Sigmoid colon (tissue), 4 donors: ENCODE data around the gene MBNL1.

Experiments used
- POLR2AphosphoS5 ChIP-seq, 4 donors: sonication (generic); formaldehyde crosslinking; IDR thresholded peaks; one replicate each; pipeline ENCODE4 v1.6.1; 2017; ENCODE audit warnings: antibody characterized with exemption in 4 of 4
- TF ChIP-seq, protein P1 (sequence below), 4 experiments: fragments of 450-650 bp in 3 of 4; fragments of 200-600 bp in 1 of 4; IDR thresholded peaks; one replicate each; pipeline ENCODE4 v1.5.1; 2016 to 2019; ENCODE audit warnings: antibody characterized with exemption in 4 of 4, mild to moderate bottlenecking in 3 of 4, moderate library complexity in 2 of 4

DNA sequence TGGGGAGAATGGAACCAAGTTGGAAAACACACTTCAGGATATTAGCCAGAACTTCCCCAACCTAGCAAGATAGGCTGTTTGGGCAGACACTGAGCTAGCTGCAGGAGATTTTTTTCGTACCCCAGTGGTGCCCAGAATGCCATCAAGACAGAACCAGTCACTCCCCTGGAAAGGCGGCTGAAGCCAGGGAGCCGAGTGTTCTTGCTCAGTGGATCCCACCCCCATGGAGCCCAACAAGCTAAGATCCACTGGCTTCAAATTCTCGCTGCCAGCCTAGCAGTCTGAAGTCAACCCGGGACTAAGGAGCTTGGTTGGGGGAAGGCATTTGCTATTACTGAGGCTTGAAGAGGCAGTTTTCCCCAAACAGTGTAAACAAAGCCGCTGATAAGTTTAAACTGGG is 152.4 kb downstream of the MBNL1 start:
- TF ChIP-seq, protein P1, sequence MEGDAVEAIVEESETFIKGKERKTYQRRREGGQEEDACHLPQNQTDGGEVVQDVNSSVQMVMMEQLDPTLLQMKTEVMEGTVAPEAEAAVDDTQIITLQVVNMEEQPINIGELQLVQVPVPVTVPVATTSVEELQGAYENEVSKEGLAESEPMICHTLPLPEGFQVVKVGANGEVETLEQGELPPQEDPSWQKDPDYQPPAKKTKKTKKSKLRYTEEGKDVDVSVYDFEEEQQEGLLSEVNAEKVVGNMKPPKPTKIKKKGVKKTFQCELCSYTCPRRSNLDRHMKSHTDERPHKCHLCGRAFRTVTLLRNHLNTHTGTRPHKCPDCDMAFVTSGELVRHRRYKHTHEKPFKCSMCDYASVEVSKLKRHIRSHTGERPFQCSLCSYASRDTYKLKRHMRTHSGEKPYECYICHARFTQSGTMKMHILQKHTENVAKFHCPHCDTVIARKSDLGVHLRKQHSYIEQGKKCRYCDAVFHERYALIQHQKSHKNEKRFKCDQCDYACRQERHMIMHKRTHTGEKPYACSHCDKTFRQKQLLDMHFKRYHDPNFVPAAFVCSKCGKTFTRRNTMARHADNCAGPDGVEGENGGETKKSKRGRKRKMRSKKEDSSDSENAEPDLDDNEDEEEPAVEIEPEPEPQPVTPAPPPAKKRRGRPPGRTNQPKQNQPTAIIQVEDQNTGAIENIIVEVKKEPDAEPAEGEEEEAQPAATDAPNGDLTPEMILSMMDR (IDR thresholded peaks at IDR 0.05), result no peak
- peak in 2 of 4 donors; percentile 12 to 24 for TF ChIP-seq POLR2AphosphoS5 (IDR thresholded peaks at IDR 0.05)
